GM21360 (cell line): Measurements from ENCODE around the gene PAWR.
"Not testable (repeated sequence)": the region's sequence is repeated elsewhere in the genome, so short reads cannot be mapped to it uniquely, and the experiment has no call there.

Source experiments
- ATAC-seq: cut with Tn5 transposase; IDR thresholded peaks from one replicate; pipeline ENCODE4 v1.9.1; 2021; ENCODE audit warnings: mild to moderate bottlenecking, moderate library complexity; ENCODE audit not compliant: unreplicated experiment

PAWR gene

DNA sequence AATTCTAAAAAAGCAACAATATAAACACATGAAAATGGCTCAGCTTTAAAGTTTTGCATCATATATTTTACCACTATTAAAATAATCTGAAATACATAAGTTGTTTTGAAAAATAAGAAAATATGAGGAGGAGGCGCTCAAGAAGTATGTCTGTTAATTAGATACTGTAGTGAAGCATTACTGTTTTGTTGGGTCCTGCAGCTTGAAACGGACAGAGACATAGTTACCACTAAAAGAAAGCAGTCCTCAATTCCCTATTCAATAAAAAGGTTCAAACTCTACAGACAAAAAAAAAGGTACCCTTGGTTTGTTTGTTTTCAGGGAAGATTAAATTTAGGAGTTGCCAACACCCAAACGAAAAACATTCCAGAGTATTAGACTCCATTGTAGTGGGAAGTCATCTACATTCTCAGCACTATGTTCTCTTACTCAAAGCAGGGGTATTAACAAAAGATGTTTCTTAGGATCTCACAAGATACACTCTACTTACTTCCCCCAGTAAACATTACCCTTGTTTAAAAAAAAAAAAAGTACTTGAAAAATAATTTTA lies 3.0 kb downstream of the PAWR start:
- no peak for ATAC-seq

DNA sequence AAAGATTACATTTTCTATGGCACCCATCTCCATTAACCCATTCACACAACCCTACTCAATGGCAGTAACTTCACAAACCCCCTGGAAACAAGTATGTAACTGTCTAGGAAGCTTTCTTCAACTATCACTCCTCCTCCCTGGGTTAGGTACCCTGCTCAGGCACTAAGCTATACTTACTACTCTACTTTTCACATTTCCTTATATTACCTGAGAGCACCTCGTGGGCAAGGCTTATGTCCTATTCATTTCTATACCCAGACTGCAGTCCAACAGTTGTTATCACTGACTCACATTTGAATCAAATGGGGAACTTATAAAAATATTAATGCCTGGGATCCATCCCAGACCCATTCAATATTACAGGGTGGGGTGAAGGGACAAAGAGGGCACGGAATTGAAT lies 4.6 kb downstream of the PAWR start:
- no peak for ATAC-seq

DNA sequence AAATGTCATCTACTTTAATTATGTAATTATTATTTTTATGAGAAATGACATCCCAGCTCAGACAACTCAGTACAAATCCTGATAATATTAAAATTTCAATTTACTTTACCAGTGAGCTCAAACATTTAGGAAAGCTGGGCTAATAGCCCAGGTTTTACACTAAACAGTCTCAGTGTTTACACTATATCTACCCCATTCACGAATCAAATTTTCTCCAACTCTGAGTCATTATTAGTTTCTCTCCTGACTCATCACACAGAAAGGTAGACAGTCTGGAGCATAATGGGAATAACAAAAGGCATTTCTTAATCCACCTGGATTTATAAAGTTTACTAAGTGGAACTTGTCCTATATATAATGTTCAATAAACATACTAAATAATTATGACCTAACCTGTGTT lies 5.7 kb downstream of the PAWR start:
- ATAC-seq: no peak

DNA sequence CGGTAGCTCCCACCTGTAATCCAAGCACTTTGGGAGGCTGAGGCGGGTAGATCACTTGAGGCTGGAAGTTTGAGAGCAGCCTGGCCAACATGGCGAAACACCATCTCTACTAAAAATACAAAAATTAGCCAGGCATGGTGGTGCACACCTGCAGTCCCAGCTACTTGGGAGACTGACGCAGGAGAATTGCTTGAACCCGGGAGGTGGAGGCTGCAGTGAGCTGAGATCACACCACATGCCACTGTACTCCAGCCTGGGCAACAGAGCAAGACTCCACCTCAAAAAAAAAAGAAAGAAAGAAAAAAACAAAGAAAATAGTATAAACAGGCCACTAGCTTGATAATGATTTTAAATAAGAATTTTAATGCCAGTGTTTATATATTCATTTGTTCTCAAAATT lies 6.4 kb downstream of the PAWR start:
- ATAC-seq: not testable (repeated sequence)

DNA sequence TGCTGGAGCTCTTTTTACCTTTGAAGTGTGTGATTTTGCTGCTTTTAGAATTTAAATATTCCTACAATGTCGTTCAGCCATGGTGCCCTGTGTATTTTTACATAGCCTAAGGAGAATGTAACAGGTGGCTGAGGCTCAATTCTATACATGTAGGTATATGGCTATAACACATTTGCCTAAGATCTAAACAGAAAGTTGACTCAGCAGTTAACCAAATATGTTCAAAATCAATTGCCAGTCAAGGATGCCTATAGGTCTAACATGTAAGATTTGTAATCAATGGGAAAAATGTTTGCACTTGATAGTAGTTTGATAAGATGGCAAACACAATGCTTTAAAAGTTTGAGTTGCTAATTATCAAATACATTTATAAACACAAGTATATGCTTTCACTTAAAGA lies 8.2 kb downstream of the PAWR start:
- ATAC-seq: no peak

DNA sequence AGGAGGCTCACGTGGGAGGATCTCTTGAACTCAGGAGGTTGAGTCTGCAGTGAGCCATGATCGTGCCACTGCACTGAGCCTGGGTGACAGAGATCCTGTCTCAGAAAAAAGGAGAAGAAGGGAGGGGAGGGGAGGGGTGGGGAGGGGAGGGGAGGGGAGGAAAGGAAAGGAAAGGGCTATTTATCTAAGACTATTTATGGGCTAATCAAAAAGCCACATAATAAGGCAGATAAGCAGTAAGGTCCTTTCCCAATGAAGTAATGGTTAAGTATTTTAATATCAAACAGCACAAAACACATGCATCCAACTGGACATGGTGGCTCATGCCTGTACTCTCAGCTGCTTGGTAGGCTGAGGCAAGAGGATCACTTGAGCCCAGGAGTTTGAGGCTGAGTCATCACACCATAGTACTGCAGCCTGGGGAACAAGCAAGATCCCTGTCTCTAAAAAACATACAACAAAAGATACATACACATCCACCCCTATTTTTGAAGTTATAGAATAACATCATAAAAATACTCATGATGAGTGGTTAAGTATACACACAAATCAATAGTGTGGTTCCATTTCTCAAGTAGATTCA lies 9.7 kb downstream of the PAWR start:
- no peak for ATAC-seq

DNA sequence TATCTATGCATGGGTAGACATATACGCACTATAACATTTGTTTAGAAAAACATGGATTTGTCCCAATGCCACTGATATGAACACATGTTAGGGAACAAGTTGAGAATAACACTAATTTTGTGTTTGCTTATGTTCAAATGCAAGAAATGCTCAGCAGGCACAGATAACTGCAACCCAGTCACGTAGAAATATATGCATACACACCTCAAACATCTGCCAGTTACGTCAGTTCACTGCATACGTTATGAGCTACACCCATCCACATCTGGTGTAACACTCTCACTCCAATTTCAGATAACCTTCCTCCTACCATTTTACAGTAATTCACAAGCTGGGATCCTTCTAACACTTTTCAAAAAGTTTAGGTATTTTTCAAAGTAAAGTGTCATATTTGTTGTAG lies 10.7 kb downstream of the PAWR start:
- no peak for ATAC-seq

DNA sequence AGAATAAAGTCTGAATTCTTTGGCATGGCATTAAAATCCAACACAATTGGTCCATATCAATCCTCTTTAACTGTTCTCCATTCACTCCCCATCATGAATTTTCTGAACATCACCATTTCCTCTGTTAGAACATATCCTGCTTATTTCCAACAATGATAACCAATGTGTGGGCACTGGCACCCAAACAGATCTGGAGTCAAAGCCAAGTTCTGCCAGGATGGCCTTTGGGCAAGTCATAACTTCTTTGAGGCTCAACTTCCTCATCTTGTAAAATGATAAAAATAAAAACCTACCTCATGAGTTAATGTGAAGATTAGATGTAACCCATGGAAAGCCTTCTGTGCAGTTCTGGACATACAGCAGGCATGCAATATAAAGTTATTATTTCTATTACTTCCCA lies 12.5 kb downstream of the PAWR start:
- ATAC-seq: no peak

DNA sequence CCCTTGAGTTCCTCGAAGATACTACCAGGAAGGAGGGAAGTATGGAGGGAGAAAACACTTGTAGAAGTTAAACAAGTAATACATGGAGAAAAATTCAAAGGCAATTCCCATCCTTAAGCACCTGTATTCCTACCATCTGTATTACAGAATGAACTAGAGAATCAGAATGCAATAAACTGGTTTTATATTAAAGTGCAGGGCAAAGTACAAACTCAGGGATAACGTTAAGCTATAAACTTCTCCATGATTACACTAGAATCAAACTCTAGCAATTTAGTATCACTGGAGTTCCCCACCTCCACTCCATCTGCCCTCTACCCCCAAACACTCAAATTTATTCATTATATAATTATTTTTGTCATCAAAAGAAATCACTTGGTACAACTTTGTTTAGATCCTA lies 13.1 kb downstream of the PAWR start:
- no peak for ATAC-seq

DNA sequence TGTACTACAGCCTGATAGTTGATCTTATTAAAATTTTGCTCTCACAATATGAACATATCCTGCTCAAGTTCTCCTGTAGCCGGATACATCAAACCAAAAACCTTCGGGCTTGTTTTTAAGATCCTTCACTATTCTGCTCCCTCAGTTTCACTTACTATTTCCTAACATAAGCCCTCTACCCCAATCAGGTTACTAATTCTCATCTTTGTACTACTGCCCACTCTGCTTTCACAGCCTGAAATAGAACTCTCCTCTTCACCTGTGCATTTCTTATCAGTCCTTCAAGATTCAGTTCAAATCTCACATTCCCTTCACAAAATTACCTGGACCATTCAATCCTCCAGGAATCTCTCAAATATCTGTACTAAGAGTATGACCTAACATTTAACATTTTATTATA lies 14.2 kb downstream of the PAWR start:
- ATAC-seq: no peak

DNA sequence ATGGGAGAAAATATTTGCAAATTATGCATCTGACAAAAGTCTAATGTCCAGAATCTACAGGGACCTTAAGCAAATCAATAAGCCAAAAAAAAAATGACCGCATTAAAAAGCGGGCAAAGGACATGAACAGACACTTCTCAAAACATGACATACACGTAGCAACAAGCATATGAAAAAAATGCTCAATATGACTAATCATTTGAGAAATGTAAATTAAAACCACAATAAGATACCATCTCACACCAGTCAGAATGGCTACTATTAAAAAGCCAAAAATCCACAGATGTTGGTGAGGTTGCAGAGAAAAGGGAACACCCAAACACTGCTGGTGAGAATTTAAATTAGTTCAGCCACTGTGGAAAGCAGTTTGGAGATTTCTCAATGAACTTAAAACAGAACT lies 16.1 kb downstream of the PAWR start:
- no peak for ATAC-seq

DNA sequence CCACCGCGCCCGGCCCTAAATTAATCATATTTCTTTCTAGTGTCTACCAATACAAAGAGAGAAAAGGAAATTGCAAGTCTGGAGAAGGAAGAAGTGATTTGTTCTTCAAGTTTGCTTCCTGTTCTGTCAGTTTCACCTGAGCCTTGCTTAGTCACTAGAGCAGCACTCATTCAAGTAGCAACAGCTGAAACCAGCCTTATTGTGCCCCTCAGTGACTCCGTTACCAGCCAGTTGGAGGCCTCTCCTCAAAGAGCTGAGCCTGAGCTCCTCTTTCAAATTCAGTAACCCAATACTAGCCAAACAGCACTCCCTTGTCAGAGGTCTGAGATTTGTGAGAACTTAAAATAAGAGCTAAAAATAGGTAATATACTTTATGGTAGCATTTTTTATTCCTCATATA lies 17.4 kb downstream of the PAWR start:
- ATAC-seq: no peak

DNA sequence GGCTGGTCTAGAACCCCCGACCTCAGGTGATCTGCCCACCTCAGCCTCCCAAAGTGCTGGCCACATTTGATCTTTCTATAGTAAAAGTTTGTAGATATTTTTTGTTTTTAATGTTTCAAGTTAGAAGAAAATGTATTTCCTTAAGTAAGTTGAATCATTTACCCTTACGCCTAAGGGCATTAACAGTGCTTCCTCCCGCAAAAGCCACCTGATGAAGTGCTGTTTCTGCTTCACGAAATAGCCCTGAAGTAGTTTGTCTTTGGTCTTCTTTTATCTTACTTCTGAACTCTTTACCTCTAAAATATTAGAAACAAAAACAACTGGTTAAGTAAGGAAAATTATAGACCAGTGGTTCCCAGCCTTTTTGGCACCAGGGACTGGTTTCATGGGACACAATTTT lies 22.7 kb downstream of the PAWR start:
- ATAC-seq: no peak

DNA sequence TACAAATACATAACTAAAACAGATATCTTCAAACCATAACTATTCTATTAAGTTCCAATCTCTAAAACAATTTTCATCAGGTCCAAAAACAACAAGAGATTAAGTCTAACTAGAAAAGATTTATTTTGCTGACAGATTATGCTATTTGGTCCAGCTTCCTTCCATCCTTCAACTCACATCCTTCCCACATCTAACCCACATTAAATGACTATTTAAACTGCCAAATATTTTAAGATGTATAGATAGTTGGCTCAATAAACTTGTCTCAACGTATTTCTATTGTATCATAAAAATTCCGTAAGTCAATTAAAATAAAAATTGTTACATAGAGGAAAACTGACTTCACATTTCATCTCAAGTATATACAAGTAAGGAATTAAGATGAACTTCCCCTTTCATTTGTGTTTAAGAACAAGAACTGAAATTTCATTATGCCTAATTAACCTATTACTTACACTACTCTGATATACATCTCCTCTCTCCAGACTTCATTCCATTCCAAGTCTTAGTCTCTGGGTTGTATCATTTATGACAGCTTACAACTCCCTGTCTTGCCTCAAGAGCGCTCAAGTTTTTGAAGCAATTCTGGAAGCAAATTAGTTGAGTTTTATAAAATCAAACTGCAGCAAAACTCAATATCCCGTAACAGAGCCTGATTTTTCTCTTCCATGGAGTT lies 25.4 kb downstream of the PAWR start:
- ATAC-seq: no peak

DNA sequence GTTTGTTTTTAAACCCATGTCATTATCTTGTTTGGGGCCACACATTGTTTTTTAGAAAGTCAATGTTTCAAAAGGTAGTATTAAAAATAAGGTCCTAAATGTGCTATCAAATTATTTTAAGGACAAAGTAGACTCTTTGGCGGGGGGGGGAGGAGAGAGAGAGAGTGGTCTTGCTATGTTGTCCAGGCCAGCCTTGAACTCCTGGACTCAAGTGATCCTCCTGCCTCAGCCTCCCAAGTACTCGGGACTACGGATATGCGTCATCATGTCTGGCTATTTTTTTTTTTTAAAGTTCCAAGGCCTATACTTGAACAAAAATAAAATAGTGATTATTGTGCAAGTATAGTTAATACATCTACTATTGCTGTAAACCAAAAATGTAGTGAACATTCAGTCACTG lies 26.2 kb downstream of the PAWR start:
- ATAC-seq: no peak

DNA sequence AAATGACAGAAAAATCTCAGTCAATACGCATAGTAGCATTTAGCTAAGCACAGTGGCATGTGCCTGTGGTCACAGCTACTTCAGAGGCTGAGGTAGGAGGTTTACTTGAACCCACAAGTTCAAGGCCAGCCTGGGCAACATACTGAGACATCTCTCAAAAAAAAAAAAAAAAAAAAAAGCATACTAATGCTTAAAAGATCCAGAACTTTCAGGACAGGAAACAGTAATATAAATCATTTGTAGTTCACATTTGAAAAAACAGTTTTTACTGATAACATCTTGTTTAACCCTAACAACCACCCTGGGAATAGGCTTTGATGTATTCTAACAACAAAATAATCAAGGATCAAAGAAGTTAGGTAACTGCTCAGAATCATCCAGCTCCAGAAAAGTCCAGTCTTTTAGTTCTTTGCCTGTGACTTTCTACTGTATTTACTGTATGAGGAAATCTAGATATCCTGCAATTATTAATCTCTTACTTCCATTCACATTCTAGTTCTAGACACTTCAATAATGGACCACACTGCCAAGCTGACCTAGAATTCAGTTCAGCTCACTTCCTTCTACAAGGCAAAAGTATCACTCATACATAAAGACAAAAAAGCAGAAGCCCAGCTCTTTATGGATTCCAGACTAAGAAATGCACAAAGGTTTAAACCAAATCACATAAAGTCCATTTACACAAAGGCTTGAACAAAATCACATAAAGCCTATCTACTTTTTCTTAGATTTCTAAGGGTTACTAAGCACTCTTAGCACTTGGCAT lies 28.5 kb downstream of the PAWR start:
- ATAC-seq: no peak

DNA sequence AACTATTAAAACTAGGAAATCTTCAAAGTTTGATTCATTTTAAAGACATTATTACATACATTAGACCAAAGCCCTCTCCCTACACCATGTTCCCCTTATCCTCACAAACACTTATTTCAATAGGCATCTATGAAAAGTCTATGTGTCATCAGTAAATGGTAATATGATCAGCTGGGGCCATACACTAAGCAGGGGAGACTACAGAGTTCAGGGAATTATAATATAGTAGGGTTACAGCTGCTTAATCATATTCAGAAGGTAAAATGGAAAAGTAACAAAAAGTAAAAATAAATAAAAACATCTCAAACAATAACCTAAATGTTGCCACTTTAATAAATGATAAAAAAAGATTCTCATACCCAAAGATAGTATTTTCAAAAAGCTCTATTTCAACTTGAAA lies 29.1 kb downstream of the PAWR start:
- no peak for ATAC-seq

DNA sequence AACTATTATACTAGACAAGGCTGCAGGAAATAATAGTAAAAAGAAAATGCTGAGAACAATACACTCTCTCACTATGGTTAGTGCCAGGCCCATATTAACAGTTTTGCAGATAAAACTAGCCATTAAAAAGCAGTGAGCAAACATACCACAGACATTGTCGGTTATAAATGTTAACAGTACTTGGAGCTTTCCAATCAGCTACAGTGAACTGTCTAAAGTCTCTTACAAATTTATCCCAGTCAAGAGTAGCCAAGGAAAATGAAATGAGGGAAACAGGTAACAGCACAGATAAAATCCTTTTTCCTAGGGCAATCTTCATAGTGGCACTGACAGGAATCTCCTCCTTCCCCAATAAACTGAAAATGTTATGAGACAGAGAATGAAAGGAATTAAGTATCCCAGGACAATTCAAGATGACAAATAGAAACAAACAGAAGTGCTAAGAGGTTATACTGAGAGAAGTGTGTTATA lies 30.8 kb downstream of the PAWR start:
- no peak for ATAC-seq

DNA sequence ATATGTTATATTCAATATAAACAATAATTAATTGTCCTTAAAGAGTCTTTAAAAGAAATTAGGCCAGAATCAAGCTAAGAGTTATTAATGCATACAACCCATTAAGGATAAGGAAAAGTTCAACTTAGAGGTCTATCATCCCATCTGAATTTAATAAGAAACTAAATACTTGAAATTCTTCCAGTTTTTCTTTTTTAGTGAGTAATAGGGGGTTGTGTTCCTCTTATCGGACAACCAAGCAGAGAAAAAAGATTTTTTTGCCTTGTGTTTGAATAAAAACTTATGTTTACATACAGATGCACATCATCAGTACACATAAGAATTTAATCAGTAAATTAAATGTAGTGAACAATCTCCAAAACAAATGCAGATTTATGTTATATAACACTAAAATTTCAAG lies 32.5 kb downstream of the PAWR start:
- no peak for ATAC-seq

DNA sequence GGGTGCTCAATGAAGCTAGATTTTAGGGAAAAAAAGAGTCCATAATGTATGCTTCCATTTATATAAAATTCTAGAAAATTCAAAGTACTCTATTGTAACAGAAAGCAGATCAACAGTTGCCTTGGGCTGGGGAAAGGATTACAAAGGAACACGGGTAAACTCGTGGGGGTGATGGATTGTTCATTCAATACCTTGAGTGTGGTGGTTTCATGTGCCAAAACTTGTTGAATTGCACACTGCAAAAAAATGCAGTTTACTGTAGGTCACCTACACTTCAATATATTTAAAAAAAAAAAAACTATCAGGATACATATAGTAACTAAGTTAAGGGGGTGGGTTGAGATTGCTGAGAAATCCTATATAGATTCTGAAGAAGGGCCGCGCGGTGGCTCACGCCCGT lies 33.6 kb downstream of the PAWR start:
- ATAC-seq: no peak

DNA sequence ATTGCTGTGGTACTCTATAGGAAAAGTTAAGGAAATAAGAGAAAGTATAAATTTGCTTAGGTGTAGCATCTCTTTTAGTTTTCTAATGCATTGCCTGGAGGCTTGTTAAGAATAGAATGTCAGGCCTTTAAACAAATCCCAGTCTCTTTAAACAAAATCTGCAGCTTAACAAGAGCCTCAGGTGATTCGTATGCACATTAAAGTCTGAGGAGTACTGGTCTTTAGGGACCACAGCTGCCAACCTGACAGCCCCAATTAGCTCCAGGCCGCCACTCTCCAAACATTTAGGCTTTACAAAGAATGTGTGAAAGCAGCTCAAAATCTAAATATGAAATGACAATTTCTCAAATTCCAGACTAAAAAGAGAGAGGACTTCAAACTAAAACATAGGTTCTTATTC lies 35.7 kb downstream of the PAWR start:
- no peak for ATAC-seq

DNA sequence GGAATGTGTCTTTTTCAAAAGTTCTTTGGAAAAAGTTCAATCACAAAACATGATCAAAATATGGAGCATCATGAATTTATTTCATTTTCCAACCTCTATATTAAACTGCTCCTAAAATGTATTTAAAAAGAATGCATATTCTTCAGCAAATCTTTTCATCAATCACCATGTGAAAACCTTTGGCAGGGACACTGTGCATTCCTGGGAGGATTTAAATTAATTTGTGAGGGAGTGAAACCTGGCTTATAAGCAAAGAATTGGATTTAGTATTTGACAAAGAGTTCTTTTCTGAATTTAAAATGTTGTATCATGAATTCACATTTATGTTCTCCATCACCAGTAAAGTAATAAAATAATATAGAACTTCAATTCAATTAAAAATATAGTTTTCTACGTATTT lies 38.2 kb downstream of the PAWR start:
- no peak for ATAC-seq
